H9 (cell line): ENCODE data around the gene MT1X. TPM values are rescaled to one million over a fixed set of nuclear protein-coding genes. Genes with fewer than 3 reads are reported as not detected.

Source experiments
- DNase-seq: peaks from one replicate; pipeline ENCODE4 v3.0.0-alpha.2; 2017
- H2AFZ ChIP-seq: one replicate; pipeline ENCODE4 v1.6.1; 2013; ENCODE audit warnings: mild to moderate bottlenecking, low read length, control low read depth, moderate library complexity
- H2AK5ac ChIP-seq: 2 replicates; pipeline ENCODE4 v1.6.1; 2013; ENCODE audit warnings: low read length, control low read depth, mixed read lengths; ENCODE audit not compliant: insufficient read length
- H2BK120ac ChIP-seq: one replicate; pipeline ENCODE4 v1.6.1; 2013; ENCODE audit warnings: low read depth, mild to moderate bottlenecking, low read length, control low read depth, inconsistent platforms; ENCODE audit not compliant: poor library complexity, severe bottlenecking
- H2BK12ac ChIP-seq: 2 replicates; pipeline ENCODE4 v1.6.1; 2013; ENCODE audit warnings: low read length, control low read depth, mixed read lengths, low read depth; ENCODE audit not compliant: insufficient read length
- H2BK15ac ChIP-seq: 2 replicates; pipeline ENCODE4 v1.6.1; 2013; ENCODE audit warnings: low read depth, low read length, control low read depth
- H2BK20ac ChIP-seq: one replicate; pipeline ENCODE4 v1.6.1; 2013; ENCODE audit warnings: low read depth, mild to moderate bottlenecking, low read length, control low read depth, inconsistent platforms; ENCODE audit not compliant: poor library complexity, severe bottlenecking
- H2BK5ac ChIP-seq: 2 replicates; pipeline ENCODE4 v1.6.1; 2013; ENCODE audit warnings: low read length, control low read depth, mixed read lengths; ENCODE audit not compliant: insufficient read length
- H3K14ac ChIP-seq: 2 replicates; pipeline ENCODE4 v1.6.1; 2013; ENCODE audit warnings: low read length, control low read depth; ENCODE audit not compliant: insufficient read depth
- H3K18ac ChIP-seq: 2 replicates; pipeline ENCODE4 v1.6.1; 2013; ENCODE audit warnings: low read depth, mild to moderate bottlenecking, mixed read lengths, low read length, control low read depth; ENCODE audit not compliant: insufficient read length
- H3K23ac ChIP-seq: 2 replicates; pipeline ENCODE4 v1.6.1; 2013; ENCODE audit warnings: low read length, control low read depth, mixed read lengths, low read depth; ENCODE audit not compliant: insufficient read length
- H3K23me2 ChIP-seq: 2 replicates; pipeline ENCODE4 v1.6.1; 2013; ENCODE audit warnings: low read depth, mild to moderate bottlenecking, mixed read lengths, low read length, control low read depth; ENCODE audit not compliant: insufficient read length, poor library complexity, severe bottlenecking
- H3K27ac ChIP-seq: 2 replicates; pipeline ENCODE4 v1.5.1; 2013; ENCODE audit warnings: low read length, control low read depth, mixed read lengths, low read depth; ENCODE audit not compliant: insufficient read length
- H3K27me3 ChIP-seq: 2 replicates; pipeline ENCODE4 v1.6.1; 2013; ENCODE audit warnings: low read length, control low read depth, inconsistent platforms; ENCODE audit not compliant: insufficient read depth
- H3K4ac ChIP-seq: 2 replicates; pipeline ENCODE4 v1.6.1; 2013; ENCODE audit warnings: low read depth, mild to moderate bottlenecking, control low read depth, inconsistent platforms, low read length, moderate library complexity
- H3K4me1 ChIP-seq: 2 replicates; pipeline ENCODE4 v1.6.1; 2013; ENCODE audit warnings: low read length, control low read depth, inconsistent platforms; ENCODE audit not compliant: insufficient read depth
- H3K4me2 ChIP-seq: 2 replicates; pipeline ENCODE4 v1.6.1; 2013; ENCODE audit warnings: low read length, control low read depth, mixed read lengths; ENCODE audit not compliant: insufficient read length, insufficient read depth
- H3K56ac ChIP-seq: 2 replicates; pipeline ENCODE4 v1.6.1; 2013; ENCODE audit warnings: low read depth, mild to moderate bottlenecking, mixed read lengths, low read length, control low read depth; ENCODE audit not compliant: insufficient read length
- H3K79me1 ChIP-seq: 2 replicates; pipeline ENCODE4 v1.6.1; 2013; ENCODE audit warnings: low read depth, mild to moderate bottlenecking, moderate library complexity, low read length, control low read depth, inconsistent platforms; ENCODE audit not compliant: insufficient read depth, poor library complexity, severe bottlenecking
- H3K79me2 ChIP-seq: 2 replicates; pipeline ENCODE4 v1.6.1; 2013; ENCODE audit warnings: low read length, control low read depth, inconsistent platforms; ENCODE audit not compliant: insufficient read depth
- H3K9ac ChIP-seq: 2 replicates; pipeline ENCODE4 v1.6.1; 2013; ENCODE audit warnings: low read length, control low read depth, mixed read lengths; ENCODE audit not compliant: insufficient read length; ENCODE audit errors: extremely low read depth
- H3K9me3 ChIP-seq: one replicate; pipeline ENCODE4 v1.6.1; 2013; ENCODE audit warnings: low read depth, low read length, inconsistent platforms; ENCODE audit not compliant: control insufficient read depth
- H3T11ph ChIP-seq: one replicate; pipeline ENCODE4 v1.6.1; 2013; ENCODE audit warnings: mild to moderate bottlenecking, low read length, control low read depth, inconsistent platforms
- H4K20me1 ChIP-seq: one replicate; pipeline ENCODE4 v1.6.1; 2013; ENCODE audit not compliant: control insufficient read depth, insufficient read length, insufficient read depth
- H4K5ac ChIP-seq: 2 replicates; pipeline ENCODE4 v1.6.1; 2013; ENCODE audit warnings: low read depth, mild to moderate bottlenecking, mixed read lengths, low read length, control low read depth; ENCODE audit not compliant: insufficient read length
- H4K8ac ChIP-seq: replicated peaks from 2 replicates; pipeline ENCODE4 v1.6.1; 2013; ENCODE audit warnings: low read length, control low read depth, mixed read lengths, low read depth; ENCODE audit not compliant: insufficient read length
- H4K91ac ChIP-seq: 2 replicates; pipeline ENCODE4 v1.6.1; 2013; ENCODE audit warnings: low read depth, mild to moderate bottlenecking, moderate library complexity, mixed read lengths, low read length, control low read depth; ENCODE audit not compliant: insufficient read length
- H3K27ac Mint-ChIP-seq, 3 experiments: 2 replicates in 2 of 3; 3 replicates in 1 of 3; pipeline ENCODE4 v1.8.0; 2020 to 2021; ENCODE audit warnings: mixed read lengths in 3 of 3, mild to moderate bottlenecking in 1 of 3, moderate library complexity in 1 of 3
- H3K27me3 Mint-ChIP-seq: 2 replicates; pipeline ENCODE4 v1.8.0; 2021; ENCODE audit warnings: low read depth, mild to moderate bottlenecking, moderate library complexity, mixed read lengths
- H3K36me3 Mint-ChIP-seq, 3 experiments: 2 replicates in 2 of 3; 3 replicates in 1 of 3; pipeline ENCODE4 v1.8.0; 2020 to 2021; ENCODE audit warnings: low read depth in 3 of 3, mixed read lengths in 3 of 3; ENCODE audit not compliant: insufficient read depth in 1 of 3
- H3K4me1 Mint-ChIP-seq, 2 experiments: 2 replicates each; pipeline ENCODE4 v1.8.0; 2020; ENCODE audit warnings: mixed read lengths in 2 of 2
- H3K4me3 Mint-ChIP-seq, 2 experiments: 2 replicates in 1 of 2; 3 replicates in 1 of 2; pipeline ENCODE4 v1.8.0; 2020 to 2021; ENCODE audit warnings: mild to moderate bottlenecking in 2 of 2, mixed read lengths in 2 of 2, moderate library complexity in 1 of 2
- H3K9me3 Mint-ChIP-seq, 2 experiments: 2 replicates in 1 of 2; 3 replicates in 1 of 2; pipeline ENCODE4 v1.8.0; 2020; ENCODE audit warnings: mild to moderate bottlenecking in 2 of 2, mixed read lengths in 2 of 2, moderate library complexity in 1 of 2
- CTCF ChIP-seq: fragments of 200-600 bp; sonication (generic); conservative IDR thresholded peaks from 3 replicates; pipeline ENCODE4 v1.8.0; 2021; ENCODE audit warnings: antibody characterized with exemption, mild to moderate bottlenecking
- WGBS: extraction: QIAGEN DNeasy Blood & Tissue Kit; methylation state at CpG from one replicate; pipeline ENCODE4 v1.1.7; 2013; ENCODE audit warnings: missing lambda C conversion rate, low lambda C conversion rate, mixed read lengths; ENCODE audit not compliant: insufficient read length; ENCODE audit errors: extremely low coverage; 5-methylcytosine and 5-hydroxymethylcytosine counted together
- total RNA-seq: library from RNA; stranded (reverse); gene quantifications from 2 replicates; pipeline ENCODE4 v1.2.1, GENCODE V29; 2021

Gene MT1X
- total RNA-seq, 1 experiment from 2014 or later: 32.1 TPM

- no peak overlapping the region for H3K4ac ChIP-seq
- H3K4me1 ChIP-seq: no peaks in the 10 kb centered on the region
- H3K23ac ChIP-seq: no peak overlapping the region
- H3K79me1 ChIP-seq: no peaks in the 10 kb centered on the region
- Mint-ChIP-seq H3K36me3 (no peaks in the 10 kb centered on the region; a peak in 1 of 7 replicates), H3K9me3 (peaks cover 0 to under 1% of the 10 kb centered on the region in 2 experiments; a peak in 1 of 5 replicates), H3K27ac (no peak overlapping the region), H3K4me1 (peaks cover 21 to 39% of the 10 kb centered on the region in 2 experiments), H3K27me3 (peaks cover 99% of the 10 kb centered on the region), H3K4me3 (no peak overlapping the region)
- H2BK5ac ChIP-seq: no peak overlapping the region
- no peak overlapping the region for H2BK15ac ChIP-seq
- no peak overlapping the region for H2AK5ac ChIP-seq
- no peak overlapping the region for H3K56ac ChIP-seq
- no peak overlapping the region for H2BK120ac ChIP-seq
- H4K5ac ChIP-seq: no peak overlapping the region
- no peak for TF ChIP-seq CTCF
- no peaks in the 10 kb centered on the region for H3K79me2 ChIP-seq
- no peak overlapping the region for H3K27ac ChIP-seq
- H3K14ac ChIP-seq: no peak overlapping the region
- no peak overlapping the region for H3T11ph ChIP-seq
- no peak overlapping the region for H3K4me2 ChIP-seq
- H3K9ac ChIP-seq: no peak overlapping the region
- H2BK20ac ChIP-seq: no peak overlapping the region
- H3K23me2 ChIP-seq: peaks cover 6% of the 10 kb centered on the region
- no peaks in the 10 kb centered on the region for H3K9me3 ChIP-seq
- no peak overlapping the region for H4K91ac ChIP-seq
- H2BK12ac ChIP-seq: no peak overlapping the region
- WGBS: no CpG with 5 or more reads among the region's 1 CpG
- no peak overlapping the region for H2AFZ ChIP-seq
- H3K18ac ChIP-seq: no peak overlapping the region
- H4K8ac ChIP-seq: no peak overlapping the region
- DNase-seq: no peak
- no peaks in the 10 kb centered on the region for H4K20me1 ChIP-seq
- peaks cover 88% of the 10 kb centered on the region for H3K27me3 ChIP-seq
These were observed 42.2 kb upstream of the MT1X start for GRCh38 chr16:56640076-56640475.
